Lung microvascular endothelial cell (primary cell): Measurements from ENCODE around the gene C16orf54. TPM values are rescaled to one million over a fixed set of nuclear protein-coding genes. Genes with fewer than 3 reads are reported as not detected.
"Not testable (repeated sequence)": the region's sequence is repeated elsewhere in the genome, so short reads cannot be mapped to it uniquely, and the experiment has no call there.

Source experiments
- DNase-seq, 2 donors: peaks; one replicate each; pipeline versions ENCODE4 v3.0.0 to v3.0.0-alpha.2; 2010; ENCODE audit warnings: low read depth in 2 of 2
- total RNA-seq: library from RNA; depleted of rRNA; stranded (reverse); fragments of >200 nt; gene quantifications from 2 replicates; pipeline ENCODE4 v1.2.1, GENCODE V29; 2014

The C16orf54 gene, protein sequence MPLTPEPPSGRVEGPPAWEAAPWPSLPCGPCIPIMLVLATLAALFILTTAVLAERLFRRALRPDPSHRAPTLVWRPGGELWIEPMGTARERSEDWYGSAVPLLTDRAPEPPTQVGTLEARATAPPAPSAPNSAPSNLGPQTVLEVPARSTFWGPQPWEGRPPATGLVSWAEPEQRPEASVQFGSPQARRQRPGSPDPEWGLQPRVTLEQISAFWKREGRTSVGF
- total RNA-seq: not detected in 2 replicates

GRCh38 chr16:29745853-29746345 lies at the start of gene C16orf54:
Gene C16orf54 (minus strand): TSS chr16:29745990. CDS start chr16:29744951, 1,039 bp downstream.
- DNase-seq: no peak

GRCh38 chr16:29794231-29794710 lies 48.5 kb upstream of the C16orf54 start:
- no peak for DNase-seq

GRCh38 chr16:29793153-29793552 lies 47.4 kb upstream of the C16orf54 start:
- not testable (repeated sequence) for DNase-seq

DNA sequence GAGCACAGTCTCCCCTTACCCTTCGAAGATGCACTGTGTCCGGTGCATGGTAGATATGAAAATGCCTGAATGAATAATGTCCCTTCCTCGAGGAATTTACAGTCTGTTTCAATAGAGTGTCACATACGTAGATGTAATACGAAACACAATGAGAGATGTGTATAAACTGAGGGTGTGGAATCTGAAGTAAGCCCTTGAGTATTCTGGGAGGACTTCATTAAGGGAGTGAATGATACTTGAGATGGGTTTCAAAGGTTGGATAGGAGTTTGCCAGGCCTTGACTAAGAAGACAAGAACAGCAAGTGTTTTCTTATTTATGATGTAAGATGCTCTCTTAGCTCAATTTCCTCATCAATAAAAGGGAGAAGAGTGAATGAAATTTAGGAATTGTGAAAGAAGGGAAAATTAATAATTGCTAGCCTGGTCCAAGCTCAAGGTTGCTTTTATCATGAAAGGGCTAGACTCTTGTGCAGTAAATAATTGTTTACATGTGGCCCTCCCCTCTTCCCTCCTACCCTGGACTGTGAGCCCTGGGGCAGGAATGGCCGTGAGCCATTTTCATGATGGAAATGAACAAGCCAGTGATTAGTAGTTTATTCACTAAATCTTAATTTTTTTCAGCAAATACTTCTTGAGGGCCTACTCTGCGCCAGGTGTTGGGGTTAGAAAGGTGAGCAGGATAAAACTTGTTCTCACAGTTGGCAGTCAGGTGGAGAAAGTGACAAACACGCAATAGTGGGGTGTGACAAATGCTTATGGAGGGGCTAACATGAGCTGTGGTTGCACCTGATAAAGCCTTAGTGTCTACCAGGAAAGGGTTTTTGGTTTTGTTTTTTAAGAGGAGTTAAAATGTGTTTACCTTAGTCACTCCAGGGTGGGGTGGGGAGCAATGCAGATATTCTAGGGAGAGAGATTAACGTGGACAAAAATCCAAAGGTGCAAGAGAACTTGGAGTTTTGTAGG lies 46.3 kb upstream of the C16orf54 start:
- no peak for DNase-seq

DNA sequence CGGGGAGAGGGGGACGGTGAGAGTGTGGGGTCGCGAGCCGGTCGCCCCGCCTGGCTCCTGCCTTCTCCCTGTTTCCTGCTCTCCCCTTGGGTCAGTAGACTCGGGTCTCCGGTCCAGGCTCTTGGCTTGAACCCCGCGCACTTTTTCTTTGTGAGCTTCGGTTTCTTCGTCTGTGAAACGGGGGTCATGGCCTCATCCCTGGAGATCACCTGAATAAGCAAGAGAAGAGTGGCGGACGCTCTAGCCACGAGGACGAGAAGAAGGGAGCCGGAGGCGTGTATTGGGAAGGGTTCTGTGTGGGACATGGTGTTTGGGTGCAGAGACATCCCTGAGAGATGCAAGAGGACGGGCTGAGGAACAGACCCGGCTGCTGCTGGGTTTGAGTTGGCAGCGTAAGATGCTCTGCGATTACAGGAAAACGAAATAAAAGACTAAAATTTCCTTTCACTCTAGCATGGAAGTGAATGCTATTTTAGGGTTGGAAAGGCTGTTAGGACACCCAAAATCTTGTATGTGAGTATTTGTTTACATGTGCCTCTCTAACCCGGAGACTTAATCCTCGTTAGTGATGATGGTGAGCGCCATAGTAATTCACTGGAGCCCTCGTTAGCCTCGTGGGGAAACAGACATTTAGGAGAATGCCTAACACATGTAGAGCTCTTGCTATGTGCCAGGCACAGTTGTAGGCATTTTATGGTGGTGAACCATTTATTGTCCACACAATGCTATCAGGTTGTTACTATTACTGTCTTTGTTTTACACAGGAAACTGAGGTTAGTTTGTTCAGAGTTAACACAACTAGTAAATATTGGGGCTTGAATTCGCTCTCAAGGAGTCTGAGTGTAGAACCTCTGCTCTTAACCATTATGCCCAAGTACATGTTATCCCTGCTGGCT lies 45.4 kb upstream of the C16orf54 start:
- DNase-seq: no peak

DNA sequence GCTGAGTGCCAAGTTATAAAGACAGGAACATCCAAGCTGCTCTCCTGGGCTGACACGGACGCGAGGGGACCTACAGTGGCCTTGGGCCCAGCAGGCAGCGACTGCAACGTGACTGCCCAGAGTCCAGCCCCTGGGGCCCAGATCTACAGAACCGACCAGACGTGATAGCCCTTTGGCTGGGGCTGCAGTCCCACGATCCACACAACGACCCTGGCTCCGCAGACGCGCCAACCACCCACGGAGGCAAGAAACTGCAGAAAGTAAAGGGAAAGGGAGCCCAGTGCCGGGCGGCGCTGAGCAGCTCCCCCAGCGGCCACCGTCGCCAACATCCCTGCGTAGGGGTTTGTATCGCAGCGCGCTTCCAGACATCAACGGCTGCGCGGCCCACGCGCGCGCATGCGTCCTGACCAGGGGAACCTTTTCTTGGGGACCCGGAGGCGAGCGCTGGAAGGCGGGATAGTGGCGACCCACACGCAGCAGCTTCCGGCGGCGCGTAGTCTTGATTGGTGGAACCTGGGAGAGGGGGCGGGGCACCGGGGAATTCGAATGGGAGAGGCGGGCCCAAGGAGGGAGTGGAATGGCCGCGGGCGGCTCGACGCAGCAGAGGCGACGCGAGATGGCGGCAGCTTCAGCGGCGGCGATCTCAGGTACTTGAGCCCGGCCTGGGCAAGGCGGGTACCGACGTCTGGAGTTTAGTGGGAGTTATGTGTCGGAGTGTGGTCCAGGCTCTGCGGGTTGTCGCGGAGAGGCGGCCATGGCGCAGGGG lies 44.6 kb upstream of the C16orf54 start, which contains the start of gene KIF22:
KIF22 (plus strand) TSS at position 569 of the 766 bp plus-strand sequence; CDS start at position 578, 9 bp downstream.
- peak; percentile 99 for DNase-seq

DNA sequence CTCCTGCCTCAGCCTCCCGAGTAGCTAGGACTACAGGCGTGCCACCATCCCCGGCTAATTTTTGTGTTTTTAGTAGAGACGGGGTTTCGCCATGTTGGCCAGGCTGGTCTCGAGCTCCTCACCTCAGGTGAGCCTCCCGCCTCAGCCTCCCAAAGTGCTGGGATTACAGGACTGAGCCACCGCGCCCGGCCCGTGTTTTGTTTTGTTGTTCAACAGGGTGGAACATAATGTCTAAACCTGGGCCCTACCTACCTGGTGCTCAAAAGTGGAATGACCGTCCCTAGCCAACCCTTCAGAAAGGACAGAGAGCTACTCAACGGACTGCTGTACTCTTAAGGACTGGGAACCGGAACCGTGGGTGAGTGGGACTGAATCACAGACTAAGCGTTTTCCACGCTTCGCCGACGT lies 44.0 kb upstream of the C16orf54 start:
- no peak for DNase-seq

DNA sequence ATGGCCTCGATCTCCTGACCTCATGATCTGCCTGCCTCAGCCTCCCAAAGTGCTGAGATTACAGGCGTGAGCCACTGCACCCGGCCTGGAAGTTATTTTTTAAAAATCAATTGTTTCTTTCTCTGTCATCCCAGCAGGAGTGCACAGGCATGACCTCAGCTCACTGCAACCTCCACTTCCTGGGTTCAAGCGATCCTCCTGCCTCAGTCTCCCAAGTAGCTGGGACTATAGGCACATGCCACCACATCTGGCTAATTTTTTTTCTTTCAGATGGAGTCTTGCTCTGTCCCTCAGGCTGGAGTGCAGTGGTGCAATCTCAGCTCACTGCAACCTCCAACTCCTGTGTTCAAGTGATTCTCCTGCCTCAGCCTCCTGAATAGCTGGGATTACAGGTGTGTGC lies 41.4 kb upstream of the C16orf54 start:
- not testable (repeated sequence) for DNase-seq

- peak; percentile 64 to 71 for DNase-seq
Measured at GRCh38 chr16:29784901-29785500, 39.2 kb upstream of the C16orf54 start.

DNA sequence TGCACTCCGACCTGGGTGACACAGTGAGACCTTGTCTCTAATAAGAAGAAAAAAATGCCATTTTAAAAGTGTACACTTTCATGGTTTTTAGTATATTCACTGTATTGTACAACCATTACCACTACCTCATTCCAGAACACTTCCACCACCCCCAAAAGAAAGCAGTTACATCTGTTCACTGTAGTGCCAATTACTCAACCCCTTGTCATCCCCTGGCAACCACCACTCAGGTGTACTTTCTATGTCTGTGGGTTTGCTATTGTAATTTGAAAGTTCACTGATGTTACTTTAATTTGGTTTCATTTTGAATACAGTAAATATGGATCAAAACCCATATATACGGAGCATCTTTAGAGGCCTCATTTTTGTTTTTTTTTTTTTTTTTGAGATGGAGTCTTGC lies 38.4 kb upstream of the C16orf54 start:
- no peak for DNase-seq

- not testable (repeated sequence) for DNase-seq
Measured at GRCh38 chr16:29783094-29783953, 37.5 kb upstream of the C16orf54 start.

- no peak for DNase-seq
Measured at GRCh38 chr16:29779474-29779873, 33.7 kb upstream of the C16orf54 start.

DNA sequence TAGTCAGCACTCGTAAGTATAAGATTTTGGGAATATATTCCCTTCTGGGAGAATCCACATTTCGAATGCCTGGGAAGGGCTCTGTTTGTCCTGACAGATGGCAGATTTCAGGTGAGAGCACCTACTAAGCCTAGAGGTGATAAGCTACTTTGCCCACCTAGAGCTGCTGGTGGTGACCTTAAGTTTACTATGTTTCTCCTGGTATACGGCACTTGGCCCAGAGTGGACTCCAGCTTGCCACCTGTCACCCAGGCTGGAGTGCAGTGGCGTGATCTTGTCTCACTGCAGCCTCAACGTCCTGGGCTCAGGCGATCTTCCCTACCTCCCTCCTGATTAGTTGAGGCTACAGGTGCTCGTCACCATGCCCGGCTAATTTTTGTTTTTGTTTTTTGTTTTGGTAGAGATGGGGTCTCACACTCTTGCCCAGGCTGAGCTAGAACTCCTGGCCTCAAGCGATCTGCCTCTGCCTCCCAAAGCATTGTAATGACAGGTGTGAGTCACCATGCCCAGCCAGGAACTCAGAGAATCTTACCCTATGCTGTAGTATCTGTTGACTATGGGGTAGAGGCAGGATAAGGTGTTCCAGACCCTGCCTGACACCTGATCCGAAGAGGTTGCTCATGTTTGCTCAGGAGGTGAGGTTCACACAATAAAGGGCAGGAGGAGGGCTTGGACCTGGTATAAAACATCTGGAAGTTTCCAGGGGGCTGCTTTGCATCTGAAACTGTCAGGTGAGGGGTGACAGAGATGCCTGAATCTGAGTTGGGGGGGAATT lies 32.0 kb upstream of the C16orf54 start, which contains the start of gene ZG16:
ZG16 (plus strand) TSS at position 681 of the 775 bp plus-strand sequence. CDS start 1,011 bp downstream, outside the sequence.
- no peak for DNase-seq

DNA sequence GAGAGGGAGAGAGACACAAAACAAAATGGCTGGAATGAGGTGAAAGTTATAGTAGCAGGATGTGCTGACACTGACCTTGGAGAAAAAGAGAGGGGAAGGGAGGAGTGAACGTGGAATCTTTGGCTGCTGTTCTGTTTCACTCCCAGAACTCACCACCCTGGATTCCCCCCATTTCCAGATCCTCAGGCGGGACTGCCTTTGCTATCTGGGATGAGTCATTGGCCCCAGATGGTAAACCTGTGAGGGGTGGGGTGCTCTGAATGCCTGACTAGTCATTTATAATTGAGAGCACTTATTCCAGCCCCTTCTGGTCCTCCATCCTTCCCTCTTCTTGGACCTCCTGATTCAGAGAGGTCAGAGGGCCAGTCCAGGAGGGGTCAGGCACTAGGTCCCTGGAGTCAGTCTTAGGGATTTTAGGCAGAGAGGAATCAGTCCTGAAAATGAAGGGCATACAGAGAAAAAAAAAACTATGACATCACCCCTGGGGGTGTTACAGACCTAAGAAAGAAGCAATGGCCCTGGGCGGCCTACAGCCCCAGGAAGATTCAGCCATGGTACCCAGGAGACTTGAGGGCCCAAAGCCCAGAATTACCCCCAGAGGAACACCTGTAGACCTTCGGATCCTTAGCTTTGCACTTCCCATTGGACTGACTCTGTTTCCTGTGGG lies 30.1 kb upstream of the C16orf54 start:
- DNase-seq: no peak

DNA sequence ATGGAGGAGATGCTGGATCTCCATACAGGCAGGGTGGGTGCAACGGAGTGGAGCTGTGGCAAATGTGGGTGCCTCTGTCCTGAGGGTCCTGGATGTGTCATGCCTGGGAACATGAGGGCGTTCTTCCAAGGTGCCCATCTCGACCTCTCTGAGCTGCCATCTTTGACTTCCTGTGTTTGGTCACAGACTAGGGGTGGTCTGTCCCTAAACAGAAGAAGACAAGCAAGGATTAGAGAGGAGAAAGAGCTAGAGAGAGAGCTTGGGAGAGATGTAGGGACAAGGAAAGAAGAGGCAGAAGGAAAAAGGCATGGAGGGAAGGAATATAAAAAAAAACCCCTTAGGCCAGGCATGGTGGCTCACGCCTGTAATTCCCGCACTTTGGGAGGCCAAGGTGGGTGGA lies 28.9 kb upstream of the C16orf54 start:
- no peak for DNase-seq

- not testable (repeated sequence) for DNase-seq
Measured at GRCh38 chr16:29772330-29772729, 26.5 kb upstream of the C16orf54 start.

- no peak for DNase-seq
Measured at GRCh38 chr16:29770250-29770929, 24.6 kb upstream of the C16orf54 start.
